Measurements from ENCODE around the gene EVI5L.
A peak's percentile ranks its signal among the peaks of the same experiment; 100 is the strongest.
"Not testable (repeated sequence)": the region's sequence is repeated elsewhere in the genome, so short reads cannot be mapped to it uniquely, and the experiment has no call there.

The EVI5L gene

GRCh38 chr19:7845390-7846154 lies 15.6 kb downstream of the EVI5L start:
- no peak for DNase-seq (ENCODE audit: low read depth in 1 of 2, low spot score in 1 of 2)

- DNase-seq (ENCODE audit: low read depth in 1 of 2, low spot score in 1 of 2), result no peak
Measured at GRCh38 chr19:7846155-7846646, 16.2 kb downstream of the EVI5L start.

- no peak for DNase-seq (ENCODE audit: low read depth in 1 of 2, low spot score in 1 of 2)
Measured at GRCh38 chr19:7847664-7848063, 17.6 kb downstream of the EVI5L start.

- DNase-seq (ENCODE audit: low read depth in 1 of 2, low spot score in 1 of 2), result no peak
Measured at GRCh38 chr19:7848779-7849457, 18.9 kb downstream of the EVI5L start.

- no peak for DNase-seq (ENCODE audit: low read depth in 1 of 2, low spot score in 1 of 2)
Measured at GRCh38 chr19:7849631-7849999, 19.6 kb downstream of the EVI5L start.

GRCh38 chr19:7850000-7850813 lies 20.2 kb downstream of the EVI5L start:
- no peak for DNase-seq (ENCODE audit: low read depth in 1 of 2, low spot score in 1 of 2)

- no peak for DNase-seq (ENCODE audit: low read depth in 1 of 2, low spot score in 1 of 2)
Measured at GRCh38 chr19:7850945-7851622, 21.1 kb downstream of the EVI5L start.

GRCh38 chr19:7851623-7852500 lies 21.8 kb downstream of the EVI5L start:
- no peak for DNase-seq (ENCODE audit: low read depth in 1 of 2, low spot score in 1 of 2)

- DNase-seq (ENCODE audit: low read depth in 1 of 2, low spot score in 1 of 2), result peak in 1 of 2 donors; percentile 44
Measured at GRCh38 chr19:7852851-7853769, 23.1 kb downstream of the EVI5L start.

GRCh38 chr19:7853770-7854128 lies 23.7 kb downstream of the EVI5L start:
- DNase-seq (ENCODE audit: low read depth in 1 of 2, low spot score in 1 of 2), result no peak

GRCh38 chr19:7855426-7856108 lies 25.5 kb downstream of the EVI5L start:
- no peak for DNase-seq (ENCODE audit: low read depth in 1 of 2, low spot score in 1 of 2)

- DNase-seq (ENCODE audit: low read depth in 1 of 2, low spot score in 1 of 2), result no peak
Measured at GRCh38 chr19:7856109-7856591, 26.1 kb downstream of the EVI5L start.

GRCh38 chr19:7856679-7857663 lies 27.0 kb downstream of the EVI5L start:
- no peak for DNase-seq (ENCODE audit: low read depth in 1 of 2, low spot score in 1 of 2)

GRCh38 chr19:7857727-7858108 lies 27.7 kb downstream of the EVI5L start:
- no peak for DNase-seq (ENCODE audit: low read depth in 1 of 2, low spot score in 1 of 2)

GRCh38 chr19:7858109-7858770 lies 28.2 kb downstream of the EVI5L start:
- DNase-seq (ENCODE audit: low read depth in 1 of 2, low spot score in 1 of 2), result no peak

- not testable (repeated sequence) for DNase-seq (ENCODE audit: low read depth in 1 of 2, low spot score in 1 of 2)
Measured at GRCh38 chr19:7859087-7859486, 29.1 kb downstream of the EVI5L start.

Data from activated T-helper 1 cell treated with anti-CD3 and anti-CD28 coated beads, Interleukin-2, amount 50 U/mL, for 16 hours (primary cell).